Chondrocyte (in vitro differentiated cells): ENCODE data around the gene SLC4A3. TPM values are rescaled to one million over a fixed set of nuclear protein-coding genes. Genes with fewer than 3 reads are reported as not detected.

Experiments used
- DNase-seq: peaks from one replicate; pipeline ENCODE4 v3.0.0; 2021; ENCODE audit warnings: mixed read lengths, low spot score
- H3K27ac Mint-ChIP-seq: one replicate; pipeline ENCODE4 v1.8.0; 2021; ENCODE audit warnings: mild to moderate bottlenecking, moderate library complexity, mixed read lengths; ENCODE audit not compliant: unreplicated experiment
- H3K27me3 Mint-ChIP-seq: 2 replicates; pipeline ENCODE4 v1.8.0; 2021; ENCODE audit warnings: low read depth, mixed read lengths
- H3K36me3 Mint-ChIP-seq: 2 replicates; pipeline ENCODE4 v1.8.0; 2021; ENCODE audit warnings: low read depth, mixed read lengths
- H3K4me1 Mint-ChIP-seq: 2 replicates; pipeline ENCODE4 v1.8.0; 2021; ENCODE audit warnings: low read depth, mild to moderate bottlenecking, mixed read lengths
- H3K4me3 Mint-ChIP-seq: one replicate; pipeline ENCODE4 v1.8.0; 2021; ENCODE audit warnings: mild to moderate bottlenecking, moderate library complexity, mixed read lengths; ENCODE audit not compliant: unreplicated experiment
- H3K9me3 Mint-ChIP-seq: 2 replicates; pipeline ENCODE4 v1.8.0; 2021; ENCODE audit warnings: low read depth, mixed read lengths
- total RNA-seq: library from RNA; stranded (reverse); gene quantifications from 3 replicates; pipeline ENCODE4 v1.2.1, GENCODE V29; 2021
- TF ChIP-seq, protein P1 (sequence below): fragments of 200-600 bp; sonication (generic); IDR thresholded peaks from 2 replicates; pipeline ENCODE4 v1.5.0; 2021; ENCODE audit warnings: antibody characterized with exemption, mild to moderate bottlenecking, moderate library complexity

The SLC4A3 gene
- total RNA-seq, 1 donor from 2014 or later = 17.2 TPM

- Mint-ChIP-seq H3K4me1 (peaks cover 30% of the 10 kb centered on the region), H3K4me3 (no peak overlapping the region), H3K9me3 (no peaks in the 10 kb centered on the region), H3K27me3 (no peaks in the 10 kb centered on the region), H3K27ac (no peak overlapping the region), H3K36me3 (no peaks in the 10 kb centered on the region)
- DNase-seq = no peak
- TF ChIP-seq, protein P1, sequence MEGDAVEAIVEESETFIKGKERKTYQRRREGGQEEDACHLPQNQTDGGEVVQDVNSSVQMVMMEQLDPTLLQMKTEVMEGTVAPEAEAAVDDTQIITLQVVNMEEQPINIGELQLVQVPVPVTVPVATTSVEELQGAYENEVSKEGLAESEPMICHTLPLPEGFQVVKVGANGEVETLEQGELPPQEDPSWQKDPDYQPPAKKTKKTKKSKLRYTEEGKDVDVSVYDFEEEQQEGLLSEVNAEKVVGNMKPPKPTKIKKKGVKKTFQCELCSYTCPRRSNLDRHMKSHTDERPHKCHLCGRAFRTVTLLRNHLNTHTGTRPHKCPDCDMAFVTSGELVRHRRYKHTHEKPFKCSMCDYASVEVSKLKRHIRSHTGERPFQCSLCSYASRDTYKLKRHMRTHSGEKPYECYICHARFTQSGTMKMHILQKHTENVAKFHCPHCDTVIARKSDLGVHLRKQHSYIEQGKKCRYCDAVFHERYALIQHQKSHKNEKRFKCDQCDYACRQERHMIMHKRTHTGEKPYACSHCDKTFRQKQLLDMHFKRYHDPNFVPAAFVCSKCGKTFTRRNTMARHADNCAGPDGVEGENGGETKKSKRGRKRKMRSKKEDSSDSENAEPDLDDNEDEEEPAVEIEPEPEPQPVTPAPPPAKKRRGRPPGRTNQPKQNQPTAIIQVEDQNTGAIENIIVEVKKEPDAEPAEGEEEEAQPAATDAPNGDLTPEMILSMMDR = no peak
Observed at GRCh38 chr2:219593154-219593553, 34.3 kb upstream of the SLC4A3 start.

- peaks cover 39% of the 10 kb centered on the region for H3K4me1 Mint-ChIP-seq
- H3K27ac Mint-ChIP-seq = peak overlapping the region; percentile 96
- TF ChIP-seq, protein P1 = peak; percentile 23
- no peaks in the 10 kb centered on the region for H3K27me3 Mint-ChIP-seq
- H3K9me3 Mint-ChIP-seq = no peaks in the 10 kb centered on the region
- no peak overlapping the region for H3K4me3 Mint-ChIP-seq
- H3K36me3 Mint-ChIP-seq = no peaks in the 10 kb centered on the region
- DNase-seq = no peak
Observed at GRCh38 chr2:219595256-219595655, 32.2 kb upstream of the SLC4A3 start.

DNA sequence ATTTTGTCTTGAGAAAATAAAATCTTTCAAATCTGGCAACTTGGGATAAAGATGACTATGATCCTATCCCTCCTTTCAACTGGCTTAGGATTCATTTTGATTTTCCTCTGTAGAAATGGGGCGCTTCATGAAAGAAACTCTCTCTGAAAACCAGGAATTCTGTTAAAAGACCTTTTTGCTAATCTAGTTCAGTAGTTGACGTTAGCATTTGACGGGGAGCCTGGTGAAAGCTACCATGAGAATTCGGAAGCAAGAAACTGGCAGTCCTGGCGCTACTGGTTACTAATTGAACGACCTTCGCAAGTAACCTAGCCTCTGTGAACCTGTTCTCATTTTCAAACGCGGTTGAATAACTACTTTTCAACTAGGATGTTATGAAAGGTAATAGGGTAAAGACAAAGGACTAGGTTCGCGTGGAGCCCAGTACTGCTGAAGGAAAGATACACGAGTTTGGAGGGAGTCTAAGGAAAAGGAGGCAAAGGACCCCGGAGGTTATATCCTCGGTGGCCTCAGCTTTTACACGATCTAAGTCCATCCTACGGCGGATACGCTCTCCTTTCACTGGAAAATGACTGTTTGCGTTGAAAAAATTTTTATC lies 30.4 kb upstream of the SLC4A3 start:
- Mint-ChIP-seq H3K27ac (peak overlapping the region; percentile 96), H3K4me1 (peaks cover 39% of the 10 kb centered on the region), H3K4me3 (peak overlapping the region; percentile 94), H3K9me3 (no peaks in the 10 kb centered on the region), H3K27me3 (no peaks in the 10 kb centered on the region), H3K36me3 (peaks cover 4% of the 10 kb centered on the region)
- TF ChIP-seq, protein P1 = no peak
- DNase-seq = no peak

- TF ChIP-seq, protein P1 = no peak
- Mint-ChIP-seq H3K27ac (peak within 1 kb of the TSS; percentile 96), H3K4me1 (peaks cover 39% of the 10 kb centered on the region), H3K36me3 (peaks cover 6% of the 10 kb centered on the region), H3K27me3 (no peaks in the 10 kb centered on the region), H3K4me3 (peak within 1 kb of the TSS; percentile 94), H3K9me3 (no peaks in the 10 kb centered on the region)
- peak; percentile 97 for DNase-seq
Observed at GRCh38 chr2:219597552-219598307, 29.7 kb upstream of the SLC4A3 start, which contains the start of gene STK11IP. TSS of gene STK11IP (plus strand) at chr2:219597857. CDS start at chr2:219598120, 263 bp downstream.

DNA sequence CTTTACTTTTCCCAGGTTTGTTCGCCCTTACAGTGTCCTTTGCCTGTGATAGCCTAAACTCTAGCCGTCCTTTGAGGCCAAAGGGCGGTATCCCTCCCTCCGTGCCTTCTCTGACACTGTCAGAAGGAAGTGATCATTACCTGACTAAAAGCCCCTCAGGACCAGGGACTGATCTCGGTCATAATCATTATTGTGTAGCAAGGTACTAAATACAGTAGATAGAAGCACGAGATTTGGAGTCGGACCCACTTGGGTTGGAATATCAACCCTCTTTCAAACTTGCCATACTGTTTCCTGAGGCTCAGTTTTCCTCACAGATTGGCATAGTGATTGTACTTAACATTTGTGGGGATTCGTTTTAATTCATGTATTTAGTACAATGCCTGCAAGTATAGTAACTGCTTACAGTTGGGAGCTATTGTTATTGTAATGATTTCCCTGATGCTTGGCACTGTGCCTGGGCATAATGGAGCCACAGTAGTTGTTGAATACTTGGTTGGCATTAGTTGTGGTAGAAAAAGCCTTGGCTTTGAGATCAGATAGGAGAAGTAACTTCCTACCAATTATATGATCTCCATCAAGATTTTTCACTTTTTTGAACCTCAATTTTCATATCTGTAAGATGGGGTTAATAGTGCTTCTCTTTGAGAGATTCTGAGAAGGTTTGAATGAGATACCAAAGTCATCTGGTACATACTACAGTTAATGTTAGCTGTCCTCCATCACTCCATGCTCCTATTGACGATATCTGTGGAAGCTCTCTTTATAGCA lies 28.9 kb upstream of the SLC4A3 start:
- Mint-ChIP-seq H3K36me3 (peaks cover 7% of the 10 kb centered on the region), H3K4me3 (peak overlapping the region; percentile 94), H3K27ac (peak overlapping the region; percentile 96), H3K4me1 (peaks cover 39% of the 10 kb centered on the region), H3K27me3 (no peaks in the 10 kb centered on the region), H3K9me3 (no peaks in the 10 kb centered on the region)
- no peak for DNase-seq
- TF ChIP-seq, protein P1 = no peak
